ENCODE data around the gene TXNDC2.

Gene TXNDC2

GRCh38 chr18:9914584-9915290, 29.0 kb downstream of the TXNDC2 start:
- DNase-seq = no peak

- no peak for DNase-seq
Measured at GRCh38 chr18:9915291-9916076, 29.7 kb downstream of the TXNDC2 start.

- DNase-seq = no peak
Measured at GRCh38 chr18:9916077-9916639, 30.4 kb downstream of the TXNDC2 start.

- no peak for DNase-seq
Measured at GRCh38 chr18:9916808-9917207, 31.0 kb downstream of the TXNDC2 start.

GRCh38 chr18:9918016-9918680, 32.4 kb downstream of the TXNDC2 start:
- DNase-seq = no peak

GRCh38 chr18:9919564-9920232, 33.9 kb downstream of the TXNDC2 start:
- DNase-seq = no peak

GRCh38 chr18:9922592-9923311, 37.0 kb downstream of the TXNDC2 start:
- no peak for DNase-seq

GRCh38 chr18:9924371-9924943, 38.7 kb downstream of the TXNDC2 start:
- DNase-seq = no peak

- no peak for DNase-seq
Measured at GRCh38 chr18:9925369-9925768, 39.6 kb downstream of the TXNDC2 start.

GRCh38 chr18:9925795-9926194, 40.0 kb downstream of the TXNDC2 start:
- DNase-seq = no peak

- no peak for DNase-seq
Measured at GRCh38 chr18:9926223-9926894, 40.6 kb downstream of the TXNDC2 start.

GRCh38 chr18:9926977-9927376, 41.2 kb downstream of the TXNDC2 start:
- no peak for DNase-seq

- DNase-seq = no peak
Measured at GRCh38 chr18:9927392-9928063, 41.8 kb downstream of the TXNDC2 start.

GRCh38 chr18:9928646-9929259, 43.0 kb downstream of the TXNDC2 start:
- DNase-seq = no peak

GRCh38 chr18:9930299-9930884, 44.6 kb downstream of the TXNDC2 start:
- no peak for DNase-seq

- DNase-seq = no peak
Measured at GRCh38 chr18:9931146-9931545, 45.4 kb downstream of the TXNDC2 start.

- no peak for DNase-seq
Measured at GRCh38 chr18:9931678-9932077, 45.9 kb downstream of the TXNDC2 start.

- no peak for DNase-seq
Measured at GRCh38 chr18:9933865-9934264, 48.1 kb downstream of the TXNDC2 start.

- no peak for DNase-seq
Measured at GRCh38 chr18:9934274-9934673, 48.5 kb downstream of the TXNDC2 start.

All from NCI-H446 treated with DMSO at 0.1 percent for 48 hours (cell line).